ENCODE results near the gene NLRP3.
"Not testable (repeated sequence)": the region's sequence is repeated elsewhere in the genome, so short reads cannot be mapped to it uniquely, and the experiment has no call there.

NLRP3 gene

GRCh38 chr1:247390116-247390791, 25.7 kb upstream of the NLRP3 start:
- peak in 48 of 51 donors; percentile 14 to 88 (median 50) for DNase-seq

- no peak for DNase-seq
These were observed 25.0 kb upstream of the NLRP3 start for GRCh38 chr1:247390996-247391395.

GRCh38 chr1:247392088-247392487, 23.9 kb upstream of the NLRP3 start:
- no peak for DNase-seq

GRCh38 chr1:247395075-247395474, 20.9 kb upstream of the NLRP3 start:
- not testable (repeated sequence) for DNase-seq

GRCh38 chr1:247400685-247401084, 15.3 kb upstream of the NLRP3 start:
- no peak for DNase-seq

GRCh38 chr1:247401310-247402119, 14.5 kb upstream of the NLRP3 start:
- DNase-seq: no peak

GRCh38 chr1:247402120-247402675, 13.8 kb upstream of the NLRP3 start:
- DNase-seq: no peak

GRCh38 chr1:247406014-247406656, 9.8 kb upstream of the NLRP3 start:
- DNase-seq: no peak

GRCh38 chr1:247407180-247407616, 8.8 kb upstream of the NLRP3 start:
- no peak for DNase-seq

- DNase-seq: no peak
These were observed 7.9 kb upstream of the NLRP3 start for GRCh38 chr1:247408100-247408499.

GRCh38 chr1:247409869-247410544, 6.0 kb upstream of the NLRP3 start:
- DNase-seq: peak in 1 of 51 donors; percentile 4

GRCh38 chr1:247411621-247412327, 4.2 kb upstream of the NLRP3 start:
- no peak for DNase-seq

- peak in 1 of 51 donors; percentile 5 for DNase-seq
These were observed 1.9 kb downstream of the NLRP3 start for GRCh38 chr1:247417831-247418230.

- DNase-seq: no peak
These were observed 3.4 kb downstream of the NLRP3 start for GRCh38 chr1:247419336-247419735.

GRCh38 chr1:247421074-247421473, 5.1 kb downstream of the NLRP3 start:
- peak in 1 of 51 donors; percentile 11 for DNase-seq

GRCh38 chr1:247429496-247429895, 13.5 kb downstream of the NLRP3 start:
- DNase-seq: no peak

GRCh38 chr1:247430434-247430833, 14.5 kb downstream of the NLRP3 start:
- DNase-seq: no peak

GRCh38 chr1:247431643-247432042, 15.7 kb downstream of the NLRP3 start:
- no peak for DNase-seq

GRCh38 chr1:247434005-247434404, 18.0 kb downstream of the NLRP3 start:
- DNase-seq: no peak

- no peak for DNase-seq
These were observed 19.2 kb downstream of the NLRP3 start for GRCh38 chr1:247435030-247435758.
